ENCODE results near the gene RABGAP1L.
"Not testable (repeated sequence)": the region's sequence is repeated elsewhere in the genome, so short reads cannot be mapped to it uniquely, and the experiment has no call there.

Gene RABGAP1L

GRCh38 chr1:174703309-174703708, 544.0 kb downstream of the RABGAP1L start:
- DNase-seq (ENCODE audit: low read depth, low spot score), result no peak

GRCh38 chr1:174704300-174704699, 545.0 kb downstream of the RABGAP1L start:
- DNase-seq (ENCODE audit: low read depth, low spot score), result no peak

- DNase-seq (ENCODE audit: low read depth, low spot score), result no peak
Observed at GRCh38 chr1:174710868-174711845, 551.8 kb downstream of the RABGAP1L start.

- not testable (repeated sequence) for DNase-seq (ENCODE audit: low read depth, low spot score)
Observed at GRCh38 chr1:174711848-174712247, 552.5 kb downstream of the RABGAP1L start.

- DNase-seq (ENCODE audit: low read depth, low spot score), result no peak
Observed at GRCh38 chr1:174712541-174712940, 553.2 kb downstream of the RABGAP1L start.

- DNase-seq (ENCODE audit: low read depth, low spot score), result no peak
Observed at GRCh38 chr1:174713796-174714195, 554.5 kb downstream of the RABGAP1L start.

GRCh38 chr1:174719194-174719593, 559.9 kb downstream of the RABGAP1L start:
- no peak for DNase-seq (ENCODE audit: low read depth, low spot score)

- no peak for DNase-seq (ENCODE audit: low read depth, low spot score)
Observed at GRCh38 chr1:174720618-174721017, 561.3 kb downstream of the RABGAP1L start.

GRCh38 chr1:174721246-174721645, 561.9 kb downstream of the RABGAP1L start:
- no peak for DNase-seq (ENCODE audit: low read depth, low spot score)

- no peak for DNase-seq (ENCODE audit: low read depth, low spot score)
Observed at GRCh38 chr1:174723816-174724215, 564.5 kb downstream of the RABGAP1L start.

- DNase-seq (ENCODE audit: low read depth, low spot score), result no peak
Observed at GRCh38 chr1:174724219-174724618, 564.9 kb downstream of the RABGAP1L start.

- DNase-seq (ENCODE audit: low read depth, low spot score), result no peak
Observed at GRCh38 chr1:174726167-174726879, 567.0 kb downstream of the RABGAP1L start.

GRCh38 chr1:174726880-174727585, 567.7 kb downstream of the RABGAP1L start:
- no peak for DNase-seq (ENCODE audit: low read depth, low spot score)

GRCh38 chr1:174734270-174734669, 575.0 kb downstream of the RABGAP1L start:
- DNase-seq (ENCODE audit: low read depth, low spot score), result no peak

- no peak for DNase-seq (ENCODE audit: low read depth, low spot score)
Observed at GRCh38 chr1:174736831-174737230, 577.5 kb downstream of the RABGAP1L start.

- no peak for DNase-seq (ENCODE audit: low read depth, low spot score)
Observed at GRCh38 chr1:174740249-174740968, 581.1 kb downstream of the RABGAP1L start.

GRCh38 chr1:174742805-174743653, 583.7 kb downstream of the RABGAP1L start:
- DNase-seq (ENCODE audit: low read depth, low spot score), result no peak

GRCh38 chr1:174743654-174744561, 584.6 kb downstream of the RABGAP1L start:
- no peak for DNase-seq (ENCODE audit: low read depth, low spot score)

GRCh38 chr1:174744886-174745285, 585.6 kb downstream of the RABGAP1L start:
- DNase-seq (ENCODE audit: low read depth, low spot score), result no peak

Data from activated CD4-positive, CD25-positive, alpha-beta regulatory T cell treated with anti-CD3 and anti-CD28 coated beads, Interleukin-2, amount 50 U/mL, for 16 hours (primary cell).